K562 (cell line): Measurements from ENCODE around the gene COG3. TPM values are rescaled to one million over a fixed set of nuclear protein-coding genes. Genes with fewer than 3 reads are reported as not detected.

Source experiments
- ATAC-seq: fragments of 200-7000 bp; cut with Tn5 transposase; 3 replicates; pipeline ENCODE4 v1.9.1; 2020; ENCODE audit warnings: moderate library complexity
- BruUV-seq: library from RNA; stranded (reverse); fragments of 400-500 nt; replicated peaks from 2 replicates; lab custom pipeline; 2021; lab: Mats Ljungman, UMichigan
- CTCF ChIA-PET: fragments of 300-600 bp; formaldehyde crosslinking; extraction: SDS; loops from one replicate; lab custom pipeline; 2021; ENCODE audit warnings: low intra/inter-chr PET ratio; lab: Yijun Ruan, JAX
- POLR2A ChIA-PET: fragments of 300-600, 350-650 bp; sonication (Branson Sonifier 250); formaldehyde crosslinking; extraction: SDS; loops from one replicate; lab custom pipeline; 2021; ENCODE audit warnings: antibody characterized with exemption, inconsistent platforms; lab: Yijun Ruan, JAX
- DNase-seq, 4 experiments: peaks; one replicate each; pipeline versions ENCODE4 v3.0.0 to v3.0.0-alpha.2; 2011 to 2018; ENCODE audit warnings: low spot score in 3 of 4, mixed read lengths in 3 of 4; ENCODE audit errors: extremely low read depth in 1 of 4
- FAIRE-seq: peaks from 2 replicates; lab custom pipeline; 2011; peaks lifted over from hg19 to GRCh38; lab: Jason Lieb, UNC
- H2AFZ ChIP-seq: 2 replicates; pipeline ENCODE4 v1.6.0; 2011; ENCODE audit warnings: low read depth, low read length, control low read depth, inconsistent platforms
- H3K27ac ChIP-seq: fragments of 200-600 bp; 3 replicates; pipeline ENCODE4 v1.8.0; 2011; ENCODE audit warnings: low read depth, mild to moderate bottlenecking, control low read depth, inconsistent platforms, low read length, moderate library complexity, mixed read lengths; ENCODE audit errors: extremely low read depth
- H3K27me3 ChIP-seq, 2 experiments: fragments of 300-600 bp in 1 of 2; 2 replicates in 1 of 2; 3 replicates in 1 of 2; pipeline versions ENCODE4 v1.6.0 to v1.8.0; 2011; ENCODE audit warnings: inconsistent platforms in 2 of 2, low read length in 2 of 2, mild to moderate bottlenecking in 1 of 2, mixed read lengths in 1 of 2, moderate library complexity in 1 of 2; ENCODE audit not compliant: control insufficient read depth in 2 of 2, insufficient read depth in 2 of 2
- H3K36me3 ChIP-seq: fragments of 300-600 bp; 3 replicates; pipeline ENCODE4 v1.8.0; 2011; ENCODE audit warnings: mild to moderate bottlenecking, low read length, inconsistent platforms; ENCODE audit not compliant: control insufficient read depth, insufficient read depth
- H3K4me1 ChIP-seq, 2 experiments: fragments of 200-600 bp in 1 of 2; replicated peaks in 1 of 2; 2 replicates in 1 of 2; 3 replicates in 1 of 2; pipeline versions ENCODE4 v1.5.1 to v1.8.0; 2011; ENCODE audit warnings: inconsistent platforms in 2 of 2, low read length in 2 of 2, mild to moderate bottlenecking in 1 of 2, mixed read lengths in 1 of 2, moderate library complexity in 1 of 2; ENCODE audit not compliant: control insufficient read depth in 2 of 2, insufficient read depth in 2 of 2
- H3K4me2 ChIP-seq: 2 replicates; pipeline ENCODE4 v1.6.1; 2011; ENCODE audit warnings: low read length, control low read depth, inconsistent platforms, mixed read lengths; ENCODE audit not compliant: insufficient read depth
- H3K4me3 ChIP-seq: fragments of 200-600 bp; sonication (generic), shearing (Covaris generic); 2 replicates; pipeline ENCODE4 v1.5.1; 2016; ENCODE audit warnings: control low read depth, inconsistent platforms
- H3K79me2 ChIP-seq: fragments of 200-600 bp; 3 replicates; pipeline ENCODE4 v1.8.0; 2011; ENCODE audit warnings: low read length, inconsistent platforms; ENCODE audit not compliant: control insufficient read depth, insufficient read depth
- H3K9ac ChIP-seq, 2 experiments: 2 replicates each; pipeline versions ENCODE4 v1.6.0 to v1.6.1; 2011; ENCODE audit warnings: low read depth in 2 of 2, low read length in 2 of 2, control low read depth in 1 of 2, inconsistent platforms in 1 of 2, mild to moderate bottlenecking in 1 of 2, mixed read lengths in 1 of 2; ENCODE audit not compliant: insufficient read depth in 1 of 2
- H3K9me1 ChIP-seq: one replicate; pipeline ENCODE4 v1.6.0; 2011; ENCODE audit warnings: inconsistent platforms, mild to moderate bottlenecking, low read length, moderate library complexity; ENCODE audit not compliant: control insufficient read depth, insufficient read depth
- H3K9me3 ChIP-seq: replicated peaks from 2 replicates; pipeline ENCODE4 v1.5.1; 2011; ENCODE audit warnings: low read depth, low read length, inconsistent platforms; ENCODE audit not compliant: control insufficient read depth, insufficient read depth
- H4K20me1 ChIP-seq: replicated peaks from 2 replicates; pipeline ENCODE4 v1.6.1; 2011; ENCODE audit warnings: low read length, inconsistent platforms, mixed read lengths; ENCODE audit not compliant: control insufficient read depth, insufficient read depth
- BRCA1 ChIP-seq, 2 experiments: fragments of 450-650 bp in 1 of 2; sonication (generic) in 1 of 2; formaldehyde crosslinking in 1 of 2; IDR thresholded peaks; 2 replicates each; pipeline versions ENCODE4 v1.5.0 to v1.6.1; 2017 to 2020; ENCODE audit warnings: mild to moderate bottlenecking in 1 of 2, missing genetic modification reagents in 1 of 2
- DPF2 ChIP-seq: fragments of 450-650 bp; IDR thresholded peaks from 2 replicates; pipeline ENCODE4 v1.6.1; 2016
- EP400 ChIP-seq: fragments of 450-650 bp; IDR thresholded peaks from 2 replicates; pipeline ENCODE4 v1.6.1; 2017; ENCODE audit warnings: antibody characterized with exemption, mild to moderate bottlenecking, moderate library complexity
- FOXJ3 ChIP-seq: sonication (generic); formaldehyde crosslinking; IDR thresholded peaks from 2 replicates; pipeline ENCODE4 v1.4.0; 2020; ENCODE audit warnings: mild to moderate bottlenecking, missing genetic modification reagents
- HNRNPL ChIP-seq: fragments of 200-400 bp; formaldehyde crosslinking; IDR thresholded peaks from 2 replicates; pipeline ENCODE4 v1.6.1; 2017; ENCODE audit warnings: low read depth, mild to moderate bottlenecking, low read length
- MTA3 ChIP-seq: fragments of 450-650 bp; formaldehyde crosslinking; IDR thresholded peaks from 2 replicates; pipeline ENCODE4 v1.6.1; 2017; ENCODE audit warnings: mild to moderate bottlenecking, borderline replicate concordance
- PHB ChIP-seq: fragments of 250-450 bp; sonication (Bioruptor Pico); IDR thresholded peaks from 2 replicates; pipeline ENCODE4 v1.5.0; 2021
- POLR2H ChIP-seq: IDR thresholded peaks from 2 replicates; pipeline ENCODE4 v1.6.1; 2016; ENCODE audit warnings: missing genetic modification characterization, low read depth, mild to moderate bottlenecking, control low read depth, missing compliant biosample characterization, moderate library complexity
- SREBF1 ChIP-seq: fragments of 150-350 bp; IDR thresholded peaks from 2 replicates; pipeline ENCODE4 v1.6.1; 2014; ENCODE audit warnings: antibody characterized with exemption, low read depth, low read length, borderline replicate concordance
- TAF7 ChIP-seq: fragments of 450-650 bp; IDR thresholded peaks from 2 replicates; pipeline ENCODE4 v1.6.1; 2016; ENCODE audit warnings: missing genetic modification characterization, missing compliant biosample characterization
- TFAM ChIP-seq: fragments of 250-450 bp; sonication (Bioruptor Pico); conservative IDR thresholded peaks from 2 replicates; pipeline ENCODE4 v1.5.0; 2021; ENCODE audit warnings: mild to moderate bottlenecking, moderate library complexity
- ZBED1 ChIP-seq: IDR thresholded peaks from 2 replicates; pipeline ENCODE4 v1.6.1; 2014
- ZC3H11A ChIP-seq: IDR thresholded peaks from 2 replicates; pipeline ENCODE4 v1.6.1; 2012; ENCODE audit warnings: low read depth, low read length, improper control_type of control experiment
- ZNF197 ChIP-seq: fragments of 200-800 bp; sonication (Bioruptor generic); IDR thresholded peaks from 2 replicates; pipeline ENCODE4 v1.6.1; 2016; ENCODE audit warnings: low read depth, missing genetic modification characterization, missing compliant biosample characterization
- ZNF586 ChIP-seq: fragments of 450-650 bp; formaldehyde crosslinking; conservative IDR thresholded peaks from 2 replicates; pipeline ENCODE4 v1.4.0; 2020; ENCODE audit warnings: mild to moderate bottlenecking, moderate library complexity
- ZNF76 ChIP-seq: fragments of 250-450 bp; sonication (Bioruptor Pico); IDR thresholded peaks from 2 replicates; pipeline ENCODE4 v1.4.0; 2020; ENCODE audit warnings: mild to moderate bottlenecking, moderate library complexity, borderline replicate concordance
- WGBS: fragments of 100-300 bp; shearing (Covaris generic); methylation state at CpG from one replicate; pipeline ENCODE4 v1.1.6; 2016; ENCODE audit warnings: low coverage, mixed read lengths; ENCODE audit not compliant: insufficient coverage; ENCODE audit errors: missing lambda C conversion rate; 5-methylcytosine and 5-hydroxymethylcytosine counted together
- in situ Hi-C: fragments of 300-500 bp; cut with MboI; formaldehyde crosslinking; loops from 4 replicates; pipeline ENCODE4 v1.15.0; 2018; ENCODE audit warnings: inconsistent platforms, mixed read lengths
- intact Hi-C: fragments of 100-400 bp; cut with micrococcal nuclease; formaldehyde crosslinking; loops from 2 replicates; pipeline ENCODE4 v1.14.2; 2022
- polyA plus RNA-seq, 8 experiments: library from polyadenylated mRNA; depleted of rRNA in 4 of 8; stranded (reverse) in 5 of 8; unstranded in 3 of 8; fragments of >200 nt; fragmentation: Nextera tagmentation in 2 of 8; fragmentation: Illumina TruSeq in 1 of 8; extraction: Ambion mirVana in 2 of 8; extraction: Trizol in 1 of 8; gene quantifications; 2 replicates each; pipeline versions ENCODE4 v1.2.1 to v1.2.3, GENCODE V29; 2011 to 2014; ENCODE audit warnings: inconsistent platforms in 1 of 8, missing spikeins in 1 of 8
- total RNA-seq, 7 experiments: library from RNA; depleted of rRNA in 6 of 7; stranded (reverse); fragments of >200 nt in 6 of 7; fragmentation: Illumina TruSeq in 2 of 7; extraction: Trizol in 2 of 7; gene quantifications; 2 replicates each; pipeline versions ENCODE4 v1.2.1 to v1.2.3, GENCODE V29; 2011 to 2021; ENCODE audit warnings: low replicate concordance in 1 of 7
- TF ChIP-seq, protein P1 (sequence below): sonication (generic); formaldehyde crosslinking; IDR thresholded peaks from 2 replicates; pipeline ENCODE4 v1.8.0; 2023; ENCODE audit warnings: mild to moderate bottlenecking, missing genetic modification reagents

COG3 gene
- total and polyA plus RNA-seq, 9 of the 15 experiments (the other 6 are each of a cell fraction or from before 2014, with no cell fraction given), result 3.9 to 22.9 (median 14.5) TPM

DNA sequence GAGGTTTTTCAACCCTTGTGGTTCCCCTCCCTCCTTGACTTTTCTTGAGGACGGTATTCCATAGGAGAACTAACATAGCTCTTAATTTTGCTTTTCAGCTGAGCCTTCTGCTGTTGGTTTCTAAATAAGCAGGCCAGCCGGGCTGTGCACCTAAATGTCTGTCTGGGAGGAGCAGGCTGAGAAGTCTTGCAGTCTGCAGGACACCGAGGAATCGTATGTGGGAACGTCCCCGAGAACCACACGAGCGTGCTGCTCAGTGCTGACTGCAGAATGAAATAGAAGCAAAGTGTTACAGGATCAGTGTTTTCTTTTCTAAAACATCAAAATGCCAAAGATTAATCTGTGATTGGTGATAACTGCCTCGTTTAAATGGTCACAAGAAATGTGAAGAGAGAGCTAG, 69.9 kb downstream of the COG3 start:
- no peaks in the 10 kb centered on the region for H3K27me3 ChIP-seq
- POLR2A ChIA-PET, result interaction anchor here (1.1 kb wide), 1 partner anchor 13 kb away, joined by 3 read pairs; no protein-coding TSS in a partner anchor
- FAIRE-seq, result no peak
- TF ChIP-seq DPF2 (no peak), TFAM (CRISPR knock-in tag) (no peak), POLR2H (tag) (no peak), PHB (no peak), ZBED1 (no peak), ZNF197 (CRISPR knock-in tag) (no peak), HNRNPL (no peak), MTA3 (no peak), FOXJ3 (CRISPR knock-in tag) (no peak), ZC3H11A (no peak), EP400 (no peak), ZNF76 (CRISPR knock-in tag) (no peak), ZNF586 (CRISPR knock-in tag) (no peak), TAF7 (tag) (no peak), SREBF1 (no peak), BRCA1 (IDR thresholded peaks at IDR 0.05) (no peak), BRCA1 (CRISPR knock-in tag; IDR thresholded peaks at IDR 0.05) (no peak)
- TF ChIP-seq, protein P1, sequence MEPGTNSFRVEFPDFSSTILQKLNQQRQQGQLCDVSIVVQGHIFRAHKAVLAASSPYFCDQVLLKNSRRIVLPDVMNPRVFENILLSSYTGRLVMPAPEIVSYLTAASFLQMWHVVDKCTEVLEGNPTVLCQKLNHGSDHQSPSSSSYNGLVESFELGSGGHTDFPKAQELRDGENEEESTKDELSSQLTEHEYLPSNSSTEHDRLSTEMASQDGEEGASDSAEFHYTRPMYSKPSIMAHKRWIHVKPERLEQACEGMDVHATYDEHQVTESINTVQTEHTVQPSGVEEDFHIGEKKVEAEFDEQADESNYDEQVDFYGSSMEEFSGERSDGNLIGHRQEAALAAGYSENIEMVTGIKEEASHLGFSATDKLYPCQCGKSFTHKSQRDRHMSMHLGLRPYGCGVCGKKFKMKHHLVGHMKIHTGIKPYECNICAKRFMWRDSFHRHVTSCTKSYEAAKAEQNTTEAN (CRISPR knock-in tag), result no peak
- peaks cover 40% of the 10 kb centered on the region; the same call in 2 of the 3 replicates for H3K36me3 ChIP-seq
- H3K9me3 ChIP-seq, result no peaks in the 10 kb centered on the region
- no TSS peak for BruUV-seq
- no peak overlapping the region for H2AFZ ChIP-seq
- intact Hi-C loops, result no loop called here
- ATAC-seq, result no peak
- H3K27ac ChIP-seq, result no peak overlapping the region
- no peaks in the 10 kb centered on the region for H3K9me1 ChIP-seq
- no peak overlapping the region for H3K4me2 ChIP-seq
- no peak for DNase-seq
- H3K9ac ChIP-seq, result no peak overlapping the region
- CTCF ChIA-PET, result no interaction called here
- H3K79me2 ChIP-seq, result no peaks in the 10 kb centered on the region
- H3K4me1 ChIP-seq, result no peaks in the 10 kb centered on the region
- H3K4me3 ChIP-seq, result no peak overlapping the region
- no peaks in the 10 kb centered on the region for H4K20me1 ChIP-seq
- WGBS, result 76% methylated on average over 8 of the region's 9 CpGs
- in situ Hi-C loops, result no loop called here
